ENCODE data around the gene ITCH.
"Not testable (repeated sequence)": the region's sequence is repeated elsewhere in the genome, so short reads cannot be mapped to it uniquely, and the experiment has no call there.

ITCH gene

DNA sequence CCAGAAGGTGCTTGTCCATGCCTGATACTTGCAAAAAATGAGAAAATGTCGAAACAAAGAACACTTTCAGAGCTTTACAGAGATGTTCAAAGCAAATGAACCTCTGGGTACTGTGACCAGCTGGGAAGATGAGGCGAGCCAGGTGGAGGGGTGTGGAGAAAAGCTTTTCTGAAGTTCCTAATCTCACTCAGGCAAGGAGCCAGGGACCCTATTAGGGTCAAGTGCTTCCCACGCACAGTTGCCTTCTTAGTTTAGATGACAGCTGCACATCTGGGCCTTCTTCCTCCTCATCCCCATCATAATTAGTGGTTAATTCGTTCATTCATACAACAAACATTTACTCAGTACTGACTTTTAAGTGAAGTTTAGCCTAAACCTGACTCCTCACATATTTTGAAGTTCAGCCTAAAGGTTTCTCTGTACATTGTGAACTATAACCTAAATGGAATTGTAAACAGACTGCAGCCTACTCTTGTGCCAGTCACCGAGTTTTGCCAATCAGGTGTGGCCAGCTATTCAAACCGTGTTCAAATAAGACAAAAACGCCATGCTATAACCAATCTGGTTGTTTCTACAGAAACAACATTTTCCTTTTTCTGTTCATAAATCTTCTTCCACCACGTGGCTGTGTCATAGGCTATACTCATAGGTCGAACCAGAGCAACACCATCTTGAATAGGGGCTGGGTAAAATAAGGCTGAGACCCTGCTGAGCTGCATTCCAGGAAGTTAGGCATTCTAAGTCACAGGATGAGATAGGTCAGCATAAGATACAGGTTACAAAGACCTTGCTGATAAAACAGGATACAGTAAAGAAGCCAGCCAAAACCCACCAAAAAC lies 40.6 kb upstream of the ITCH start:
- POLR2A ChIA-PET (ENCODE audit: low non-redundant PET), result interaction anchor here (0.6 kb wide), 1 partner anchor 14 kb away, joined by 3 read pairs; no protein-coding TSS in a partner anchor
- CTCF ChIA-PET, result interaction anchor here (0.6 to 2.4 kb wide), 3 partner anchors 10 to 13 kb away, joined by 3 to 18 read pairs (median 7); no protein-coding TSS in a partner anchor

DNA sequence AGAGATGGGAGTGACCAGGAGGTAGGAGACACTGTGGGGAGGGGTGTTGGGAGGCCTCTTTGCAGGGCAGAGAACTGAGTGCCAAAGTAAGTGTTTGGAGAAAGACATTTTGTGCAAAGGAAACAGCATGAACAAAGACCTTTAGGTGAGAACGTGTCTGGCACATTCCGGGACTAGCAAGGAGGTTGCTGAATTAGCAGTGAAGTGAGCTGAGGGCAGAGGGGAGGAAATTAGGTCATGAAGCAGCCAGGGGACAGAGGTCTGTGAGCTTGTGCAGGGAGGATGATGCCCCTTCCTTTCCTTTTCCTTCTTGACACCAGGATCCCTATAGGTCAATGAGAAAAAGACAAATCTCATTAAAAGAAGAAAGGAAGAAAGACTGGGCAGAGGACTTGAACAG lies 38.5 kb upstream of the ITCH start:
- ChIA-PET POLR2A (ENCODE audit: low non-redundant PET) (interaction anchor here (0.7 kb wide), 1 partner anchor 11 kb away, joined by 3 read pairs; no protein-coding TSS in a partner anchor), CTCF (interaction anchor here (0.6 kb wide), 1 partner anchor 1878 kb away, joined by 6 read pairs; no protein-coding TSS in a partner anchor)
- TF ChIP-seq, protein P1, sequence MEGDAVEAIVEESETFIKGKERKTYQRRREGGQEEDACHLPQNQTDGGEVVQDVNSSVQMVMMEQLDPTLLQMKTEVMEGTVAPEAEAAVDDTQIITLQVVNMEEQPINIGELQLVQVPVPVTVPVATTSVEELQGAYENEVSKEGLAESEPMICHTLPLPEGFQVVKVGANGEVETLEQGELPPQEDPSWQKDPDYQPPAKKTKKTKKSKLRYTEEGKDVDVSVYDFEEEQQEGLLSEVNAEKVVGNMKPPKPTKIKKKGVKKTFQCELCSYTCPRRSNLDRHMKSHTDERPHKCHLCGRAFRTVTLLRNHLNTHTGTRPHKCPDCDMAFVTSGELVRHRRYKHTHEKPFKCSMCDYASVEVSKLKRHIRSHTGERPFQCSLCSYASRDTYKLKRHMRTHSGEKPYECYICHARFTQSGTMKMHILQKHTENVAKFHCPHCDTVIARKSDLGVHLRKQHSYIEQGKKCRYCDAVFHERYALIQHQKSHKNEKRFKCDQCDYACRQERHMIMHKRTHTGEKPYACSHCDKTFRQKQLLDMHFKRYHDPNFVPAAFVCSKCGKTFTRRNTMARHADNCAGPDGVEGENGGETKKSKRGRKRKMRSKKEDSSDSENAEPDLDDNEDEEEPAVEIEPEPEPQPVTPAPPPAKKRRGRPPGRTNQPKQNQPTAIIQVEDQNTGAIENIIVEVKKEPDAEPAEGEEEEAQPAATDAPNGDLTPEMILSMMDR (conservative IDR thresholded peaks at IDR 0.05; ENCODE audit: low read depth), result no peak
- H3K27ac ChIP-seq, result no peak overlapping the region
- DNase-seq (ENCODE audit: low spot score), result no peak

More for the DNA sequence above, 40.6 kb upstream of the ITCH start:
- no peak for DNase-seq (ENCODE audit: low spot score)
- TF ChIP-seq, protein P1 (conservative IDR thresholded peaks at IDR 0.05; ENCODE audit: low read depth), result no peak
- no peak overlapping the region for H3K27ac ChIP-seq

DNA sequence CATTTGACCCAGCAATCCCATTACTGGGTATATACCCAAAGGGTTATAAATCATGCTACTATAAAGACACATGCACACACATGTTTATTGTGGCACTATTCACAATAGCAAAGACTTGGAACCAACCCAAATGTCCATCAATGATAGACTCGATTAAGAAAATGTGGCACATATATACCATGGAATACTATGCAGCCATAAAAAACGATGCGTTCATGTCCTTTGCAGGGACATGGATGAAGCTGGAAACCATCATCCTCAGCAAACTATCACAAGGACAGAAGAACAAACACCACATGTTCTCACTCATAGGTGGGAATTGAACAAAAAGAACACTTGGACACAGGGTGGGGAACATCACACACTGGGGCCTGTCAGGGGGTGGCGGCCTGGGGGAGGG lies 34.9 kb upstream of the ITCH start:
- POLR2A ChIA-PET (ENCODE audit: low non-redundant PET); DNase-seq (ENCODE audit: low spot score); H3K27ac ChIP-seq: not testable (repeated sequence)
- CTCF ChIA-PET, result interaction anchor here (0.6 kb wide), 1 partner anchor 324 kb away, joined by 3 read pairs; no protein-coding TSS in a partner anchor

DNA sequence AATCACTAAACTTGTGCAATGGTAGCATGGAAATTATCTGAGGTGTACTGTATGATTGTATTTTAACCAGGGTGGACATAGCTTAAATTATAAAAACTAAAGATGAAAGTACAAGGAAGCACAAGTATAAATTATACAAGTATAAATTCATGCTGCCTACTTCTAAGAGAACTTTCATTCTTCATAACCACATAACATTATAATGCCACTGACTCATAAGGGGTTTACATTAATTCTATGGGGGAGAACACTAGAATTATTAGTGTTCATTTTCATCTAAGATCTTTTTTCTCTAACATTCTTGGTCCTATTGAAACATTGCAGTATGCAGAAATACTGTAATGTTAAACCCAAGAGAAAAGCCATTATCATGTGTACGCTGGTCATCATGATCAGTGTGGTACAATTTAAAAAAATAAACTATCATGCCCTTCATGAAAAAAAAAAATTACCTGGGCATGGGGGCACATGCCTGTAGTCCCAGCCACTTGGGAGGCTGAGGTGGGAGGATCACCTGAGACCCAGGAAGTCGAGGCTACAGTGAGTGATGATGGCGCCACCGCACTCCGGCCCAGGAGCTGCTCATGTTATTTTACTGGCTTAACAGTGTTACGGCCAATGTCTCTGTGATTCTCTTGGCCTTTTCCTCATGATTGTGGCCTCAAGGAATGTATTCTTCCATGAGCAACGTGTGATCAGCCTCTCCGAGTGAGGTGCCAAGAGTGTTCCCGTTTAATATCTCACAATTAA lies 34.0 kb upstream of the ITCH start:
- POLR2A ChIA-PET (ENCODE audit: low non-redundant PET), result no interaction called here
- no peak overlapping the region for H3K27ac ChIP-seq
- TF ChIP-seq, protein P1 (conservative IDR thresholded peaks at IDR 0.05; ENCODE audit: low read depth), result no peak
- CTCF ChIA-PET, result interaction anchor here (0.6 to 0.8 kb wide), 2 partner anchors 16 to 323 kb away, joined by 3 read pairs; no protein-coding TSS in a partner anchor
- no peak for DNase-seq (ENCODE audit: low spot score)

DNA sequence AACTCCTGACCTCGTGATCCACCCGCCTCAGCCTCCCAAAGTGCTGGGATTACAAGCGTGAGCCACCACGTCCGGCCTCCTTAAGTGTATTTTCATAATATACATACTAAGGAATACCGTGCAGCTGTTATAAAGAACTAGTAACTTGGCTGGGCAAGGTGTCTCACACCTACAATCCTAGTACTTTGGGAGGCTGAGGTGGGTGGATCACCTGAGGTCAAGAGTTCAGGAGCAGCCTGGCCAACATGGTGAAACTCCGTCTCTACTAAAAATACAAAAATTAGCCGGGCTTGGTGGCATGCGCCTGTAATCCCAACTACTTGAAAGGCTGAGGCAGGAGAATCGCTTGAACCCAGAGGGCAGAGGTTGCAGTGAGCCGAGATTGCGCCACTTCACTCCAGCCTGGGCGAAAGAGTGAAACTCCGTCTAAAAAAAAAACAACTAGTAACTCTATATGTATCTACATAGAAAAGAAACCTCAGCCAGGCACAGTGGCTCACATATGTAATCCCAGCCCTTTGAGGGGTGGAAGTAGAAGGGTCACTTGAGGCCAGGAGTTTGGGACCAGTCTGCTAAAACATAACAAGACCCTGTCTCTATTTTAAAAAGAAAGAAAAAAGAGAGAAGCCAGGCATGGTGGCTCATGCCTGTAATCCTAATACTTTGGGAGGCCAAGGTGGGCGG lies 32.1 kb upstream of the ITCH start:
- DNase-seq (ENCODE audit: low spot score); H3K27ac ChIP-seq; POLR2A ChIA-PET (ENCODE audit: low non-redundant PET): not testable (repeated sequence)
- CTCF ChIA-PET, result interaction anchor here (0.6 kb wide), 1 partner anchor 83 kb away, joined by 5 read pairs; no protein-coding TSS in a partner anchor

DNA sequence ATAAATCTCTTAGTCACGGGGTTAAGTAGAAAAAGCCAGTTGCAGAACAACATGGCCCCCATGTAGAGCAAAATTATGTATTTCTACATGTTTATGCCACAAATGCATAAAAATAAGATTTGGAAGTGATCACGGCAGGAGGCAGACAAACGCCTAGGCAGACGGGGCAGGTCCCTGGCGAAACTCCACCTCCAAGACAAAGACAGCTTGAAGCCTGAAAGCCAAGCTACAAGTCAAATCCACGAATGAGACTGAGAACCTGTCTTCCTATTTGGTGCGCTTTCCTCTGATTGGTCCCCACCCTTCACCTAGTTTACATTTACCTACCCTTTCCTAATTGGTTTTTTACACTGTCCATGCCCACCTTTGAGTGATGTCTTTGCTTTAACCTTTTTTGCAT lies 31.2 kb upstream of the ITCH start:
- CTCF ChIA-PET, result interaction anchor here (0.5 to 1.2 kb wide), 3 partner anchors 9 to 421 kb away, joined by 3 read pairs; no protein-coding TSS in a partner anchor
- no peak overlapping the region for H3K27ac ChIP-seq
- POLR2A ChIA-PET (ENCODE audit: low non-redundant PET), result no interaction called here
- DNase-seq (ENCODE audit: low spot score), result no peak
- TF ChIP-seq, protein P1 (conservative IDR thresholded peaks at IDR 0.05; ENCODE audit: low read depth), result no peak

All from RWPE1 (cell line).